GM18861 (cell line): Measurements from ENCODE around the gene KRTAP10-8.
"Not testable (repeated sequence)": the region's sequence is repeated elsewhere in the genome, so short reads cannot be mapped to it uniquely, and the experiment has no call there.

Experiments
- ATAC-seq: cut with Tn5 transposase; IDR thresholded peaks from one replicate; pipeline ENCODE4 v1.9.1; 2021; ENCODE audit not compliant: unreplicated experiment

Gene KRTAP10-8

GRCh38 chr21:44598061-44598460, 13.8 kb upstream of the KRTAP10-8 start:
- ATAC-seq = no peak

GRCh38 chr21:44599264-44600029, 12.4 kb upstream of the KRTAP10-8 start:
- no peak for ATAC-seq

GRCh38 chr21:44600118-44600978, 11.5 kb upstream of the KRTAP10-8 start, which contains the start of gene KRTAP10-7:
TSS of gene KRTAP10-7 (plus strand) at chr21:44600597. CDS start at chr21:44600622, 25 bp downstream.
- not testable (repeated sequence) for ATAC-seq

GRCh38 chr21:44601091-44601490, 10.8 kb upstream of the KRTAP10-8 start:
- ATAC-seq = not testable (repeated sequence)

DNA sequence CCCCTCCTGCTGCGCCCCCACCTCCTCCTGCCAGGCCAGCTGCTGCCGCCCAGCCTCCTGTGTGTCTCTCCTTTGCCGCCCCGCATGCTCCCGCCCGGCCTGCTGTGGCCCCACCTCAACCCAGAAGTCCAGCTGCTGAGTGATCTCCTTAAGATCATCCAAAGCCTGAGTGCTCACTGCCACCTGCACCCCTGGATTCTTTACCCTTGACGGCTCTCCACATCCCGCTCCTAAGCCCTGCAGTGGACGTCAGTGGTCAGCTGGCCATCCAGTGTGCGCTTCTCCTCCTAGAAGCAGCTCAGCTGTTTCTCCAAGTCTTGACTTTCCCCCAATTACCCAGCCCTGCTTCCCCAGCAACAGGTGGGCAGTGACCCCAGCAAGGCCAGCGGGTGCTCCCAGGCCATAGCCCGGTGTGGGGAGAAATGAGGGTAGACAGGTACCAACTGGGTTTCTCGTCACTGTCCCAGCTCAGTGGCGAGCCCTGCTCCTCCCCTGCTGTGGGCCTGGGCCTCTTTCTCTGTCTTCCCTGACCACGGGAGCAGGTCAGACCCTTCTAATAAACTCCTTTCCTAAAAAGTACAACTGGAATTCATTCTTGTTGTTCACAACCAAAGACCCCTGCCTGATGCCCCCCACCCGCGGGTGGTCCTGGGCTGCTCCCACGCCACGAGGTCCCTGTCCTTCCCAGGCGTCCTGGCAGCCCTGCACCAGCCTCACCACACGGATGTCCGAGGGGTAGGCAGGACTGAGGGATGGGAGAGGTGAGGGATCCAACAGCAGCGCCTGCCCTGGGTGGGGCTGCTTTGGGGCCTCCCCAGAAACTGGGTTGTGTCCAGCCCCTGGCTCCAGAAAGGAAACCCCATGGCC, 10.1 kb upstream of the KRTAP10-8 start:
- ATAC-seq = no peak

- ATAC-seq = no peak
Observed at GRCh38 chr21:44602463-44602850, 9.4 kb upstream of the KRTAP10-8 start.

DNA sequence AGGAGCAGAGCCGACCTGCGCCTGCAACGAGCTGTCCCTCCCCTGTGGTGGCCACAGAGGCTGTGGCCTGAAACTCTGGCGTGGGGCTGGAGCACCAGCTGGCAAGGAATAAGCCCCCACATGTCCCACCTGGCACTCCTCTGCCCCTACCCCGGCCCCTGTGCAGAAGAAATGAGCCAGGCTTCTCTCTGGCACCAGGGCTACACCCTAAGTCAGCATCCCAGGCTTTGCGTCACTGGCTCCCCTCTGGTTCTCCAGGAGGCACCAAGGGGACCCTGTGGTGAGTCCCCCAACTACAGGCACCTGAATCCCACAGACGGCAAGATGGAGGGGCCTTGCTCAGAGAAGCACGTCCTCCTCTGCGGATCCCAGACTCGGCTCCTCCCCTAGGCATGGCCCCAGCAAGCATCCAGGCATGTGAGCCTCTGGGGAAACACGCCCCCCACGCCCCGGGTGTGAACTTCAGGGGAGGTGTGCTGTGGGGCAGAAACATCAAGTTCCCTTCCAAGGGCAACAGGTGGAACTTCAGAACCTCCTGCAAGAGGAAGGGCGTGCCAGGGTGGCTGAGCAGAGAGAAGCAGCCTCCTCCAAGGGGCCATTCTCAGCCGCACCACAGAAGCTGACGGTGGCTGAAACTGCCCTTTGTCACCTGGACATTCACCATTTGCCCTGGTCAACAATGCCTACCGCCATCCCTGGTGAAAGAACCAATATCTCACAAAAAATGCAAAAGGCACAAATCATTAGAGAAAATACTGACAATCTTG, 8.6 kb upstream of the KRTAP10-8 start:
- no peak for ATAC-seq

- ATAC-seq = no peak
Observed at GRCh38 chr21:44603911-44604310, 8.0 kb upstream of the KRTAP10-8 start.

DNA sequence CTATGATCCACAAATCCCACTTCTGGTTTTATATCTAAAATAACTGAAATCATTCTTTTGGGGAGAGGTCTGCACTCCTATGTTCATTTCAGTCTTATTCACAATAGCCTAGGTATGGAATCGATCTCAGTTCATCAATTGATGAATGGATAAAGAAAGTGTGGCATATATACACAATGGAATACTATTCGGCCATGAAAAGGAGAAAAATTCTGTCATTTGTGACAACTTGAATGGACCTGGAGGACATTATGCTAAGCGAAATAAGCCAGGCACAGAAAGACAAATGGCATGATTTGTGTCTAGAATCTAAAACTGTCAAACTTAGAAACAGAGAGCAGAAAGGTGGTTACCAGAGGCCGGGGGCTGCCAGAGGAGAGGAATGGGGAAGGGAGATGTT, 5.4 kb upstream of the KRTAP10-8 start:
- ATAC-seq = no peak

GRCh38 chr21:44609193-44609592, 2.7 kb upstream of the KRTAP10-8 start:
- no peak for ATAC-seq

GRCh38 chr21:44610157-44610843, 1.6 kb upstream of the KRTAP10-8 start:
- not testable (repeated sequence) for ATAC-seq

- no peak for ATAC-seq
Observed at GRCh38 chr21:44611551-44611950, 328 bp upstream of the KRTAP10-8 start.

GRCh38 chr21:44612669-44613229, 870 bp downstream of the KRTAP10-8 start:
- no peak for ATAC-seq

GRCh38 chr21:44613386-44614155, 1.7 kb downstream of the KRTAP10-8 start:
- no peak for ATAC-seq

DNA sequence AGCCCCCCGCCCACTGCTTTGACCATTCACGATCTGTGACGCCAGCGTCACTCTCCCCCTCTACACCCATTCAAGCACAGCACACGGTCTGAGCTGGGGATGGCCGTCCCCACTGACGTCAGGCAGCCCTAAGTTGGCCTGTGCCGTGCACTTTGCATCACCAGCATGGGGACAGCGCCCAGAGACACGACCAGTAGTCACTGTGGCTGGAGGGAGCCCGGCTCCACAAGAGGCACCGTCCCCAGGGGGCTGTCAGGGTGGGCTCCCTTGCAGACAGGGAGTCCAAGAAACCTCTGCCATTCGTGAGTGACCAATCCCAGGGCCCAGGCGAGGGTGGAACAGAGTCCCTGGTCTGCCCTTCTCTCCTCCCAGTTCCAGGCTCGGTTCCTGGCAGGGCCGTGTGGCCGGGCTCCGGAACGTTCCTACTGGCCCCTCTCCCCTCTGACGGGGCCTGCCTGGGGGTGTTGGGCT, 2.3 kb downstream of the KRTAP10-8 start:
- ATAC-seq = no peak

- ATAC-seq = no peak
Observed at GRCh38 chr21:44614961-44615391, 3.1 kb downstream of the KRTAP10-8 start.

DNA sequence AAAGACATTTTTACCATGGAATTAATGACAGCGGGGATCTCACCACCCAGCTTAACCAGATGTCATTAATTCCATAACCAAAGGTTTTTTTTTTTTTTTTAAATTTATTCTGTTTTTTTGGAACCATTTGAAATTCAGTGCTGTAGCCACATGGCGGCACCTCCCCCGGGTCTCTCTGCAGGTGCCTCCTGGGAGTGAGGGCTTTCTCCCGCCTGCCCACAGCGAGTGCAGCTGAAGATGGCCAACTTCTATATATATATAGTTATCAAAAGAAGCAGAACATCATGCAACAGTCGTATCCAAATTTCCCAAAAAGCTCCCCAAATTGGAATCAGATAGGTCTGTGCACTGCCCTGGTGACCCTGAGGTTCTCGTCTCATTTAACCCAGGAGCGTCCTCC, 3.6 kb downstream of the KRTAP10-8 start:
- no peak for ATAC-seq

- no peak for ATAC-seq
Observed at GRCh38 chr21:44615911-44616590, 4.2 kb downstream of the KRTAP10-8 start.
